T-cell (primary cell): ENCODE results near the gene ACAD10. TPM values are rescaled to one million over a fixed set of nuclear protein-coding genes. Genes with fewer than 3 reads are reported as not detected.
"Not testable (repeated sequence)": the region's sequence is repeated elsewhere in the genome, so short reads cannot be mapped to it uniquely, and the experiment has no call there.

Experiments used
- ATAC-seq, 4 experiments: fragments of 200-7000 bp in 3 of 4; fragments of 150-1000 bp in 1 of 4; cut with Tn5 transposase; replicated peaks in 1 of 4; 1 replicate in 3 of 4; 2 replicates in 1 of 4; pipeline ENCODE4 v1.10.0; 2021; ENCODE audit warnings: moderate library complexity in 3 of 4, mild to moderate bottlenecking in 2 of 4, moderate number of reproducible peaks in 1 of 4
- CTCF ChIA-PET, 2 donors: fragments of 300-600 bp; sonication (Branson Sonifier 250); formaldehyde crosslinking; loops; one replicate each; lab custom pipeline; 2022; ENCODE audit warnings: antibody characterized with exemption in 2 of 2; lab: Charles Lee
- POLR2A ChIA-PET, 2 donors: fragments of 300-600 bp; sonication (Branson Sonifier 250); formaldehyde crosslinking; loops; one replicate each; lab custom pipeline; 2022; ENCODE audit warnings: antibody characterized with exemption in 2 of 2; lab: Charles Lee
- DNase-seq, 35 experiments: peaks; one replicate each; pipeline versions ENCODE4 v3.0.0 to v3.0.0-alpha.2; 2013 to 2023
- H3K27ac ChIP-seq: one replicate; pipeline ENCODE4 v1.5.1; 2013; ENCODE audit warnings: low read length
- H3K27me3 ChIP-seq, 2 experiments: replicated peaks in 1 of 2; 1 replicate in 1 of 2; 2 replicates in 1 of 2; pipeline versions ENCODE4 v1.6.1 to v1.7.0; 2013; ENCODE audit warnings: low read length in 1 of 2, mixed read lengths in 1 of 2; ENCODE audit not compliant: control insufficient read depth in 2 of 2, insufficient read depth in 2 of 2; ENCODE audit errors: extremely low read depth in 1 of 2
- H3K36me3 ChIP-seq, 2 donors: 1 replicate in 1 of 2; 2 replicates in 1 of 2; pipeline versions ENCODE4 v1.6.1 to v1.7.0; 2013; ENCODE audit warnings: low read length in 1 of 2; ENCODE audit not compliant: control insufficient read depth in 2 of 2, insufficient read depth in 1 of 2; ENCODE audit errors: extremely low read depth in 1 of 2
- H3K4me1 ChIP-seq, 2 experiments: 1 replicate in 1 of 2; 2 replicates in 1 of 2; pipeline versions ENCODE4 v1.6.1 to v1.7.0; 2013; ENCODE audit warnings: low read length in 2 of 2, mixed read lengths in 1 of 2; ENCODE audit not compliant: insufficient read depth in 2 of 2, control insufficient read depth in 1 of 2; ENCODE audit errors: extremely low read depth in 1 of 2
- H3K4me3 ChIP-seq, 2 donors: 1 replicate in 1 of 2; 2 replicates in 1 of 2; pipeline versions ENCODE4 v1.5.1 to v1.7.0; 2013; ENCODE audit warnings: mild to moderate bottlenecking in 2 of 2, low read length in 1 of 2, moderate library complexity in 1 of 2; ENCODE audit not compliant: control insufficient read depth in 1 of 2; ENCODE audit errors: extremely low read depth in 1 of 2
- H3K9me3 ChIP-seq: 2 replicates; pipeline ENCODE4 v1.7.0; 2013
- H3K27ac Mint-ChIP-seq, 2 donors: one replicate each; pipeline ENCODE4 v1.8.0; 2020 to 2021; ENCODE audit warnings: mild to moderate bottlenecking in 2 of 2, mixed read lengths in 2 of 2
- H3K27me3 Mint-ChIP-seq, 2 donors: one replicate each; pipeline ENCODE4 v1.8.0; 2021 to 2022; ENCODE audit warnings: mixed read lengths in 2 of 2
- H3K36me3 Mint-ChIP-seq: one replicate; pipeline ENCODE4 v1.8.0; 2021; ENCODE audit warnings: mixed read lengths
- H3K4me1 Mint-ChIP-seq, 3 donors: one replicate each; pipeline ENCODE4 v1.8.0; 2020 to 2022; ENCODE audit warnings: mixed read lengths in 3 of 3, mild to moderate bottlenecking in 1 of 3
- H3K4me3 Mint-ChIP-seq, 3 donors: one replicate each; pipeline ENCODE4 v1.8.0; 2020 to 2022; ENCODE audit warnings: mild to moderate bottlenecking in 3 of 3, mixed read lengths in 3 of 3, moderate library complexity in 3 of 3
- H3K9me3 Mint-ChIP-seq, 3 donors: one replicate each; pipeline ENCODE4 v1.8.0; 2020 to 2022; ENCODE audit warnings: mixed read lengths in 3 of 3
- WGBS: methylation state at CpG from one replicate; pipeline ENCODE4 v1.1.5; 2013; ENCODE audit warnings: missing lambda C conversion rate; ENCODE audit not compliant: insufficient coverage; 5-methylcytosine and 5-hydroxymethylcytosine counted together
- total RNA-seq, 35 experiments: library from RNA in 6 of 35; stranded (reverse) in 6 of 35; fragments of 120-200 nt in 1 of 35; gene quantifications; one replicate each; pipeline versions ENCODE4 v1.2.1 to v1.2.4 and lab custom pipeline; 2013 to 2026

Gene ACAD10
- total RNA-seq, 5 donors from 2014 or later (not counting 1 experiment from before 2014, with no cell fraction given) = 28.8 to 53.4 (median 47.9) TPM

DNA sequence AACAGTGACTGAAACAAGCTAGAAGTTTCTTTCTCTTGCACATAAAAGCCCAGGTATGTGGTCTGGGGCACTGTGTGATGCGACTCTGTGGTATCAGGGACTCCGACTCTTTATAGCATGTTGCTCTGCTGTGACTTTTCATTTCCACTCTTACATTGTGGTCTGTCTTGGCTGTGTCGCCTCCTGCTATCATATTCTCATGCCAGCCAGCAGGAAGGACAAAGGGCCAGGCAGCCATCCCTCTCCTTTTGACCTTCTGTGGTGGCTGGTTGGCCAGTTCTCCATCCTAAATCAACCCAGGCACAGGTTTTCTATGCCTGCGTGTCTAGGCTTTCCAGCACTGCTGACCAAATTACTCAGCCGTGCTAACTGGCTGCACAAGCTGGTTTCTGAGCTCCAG lies 8.0 kb downstream of the ACAD10 start:
- H3K27me3 Mint-ChIP-seq = no peaks in the 10 kb centered on the region
- Histone ChIP-seq H3K9me3 (no peaks in the 10 kb centered on the region), H3K4me1 (no peaks in the 10 kb centered on the region), H3K27me3 (no peaks in the 10 kb centered on the region), H3K27ac (no peak overlapping the region), H3K36me3 (peaks cover 5 to 42% of the 10 kb centered on the region in 2 donors), H3K4me3 (no peak overlapping the region)
- H3K4me3 Mint-ChIP-seq = no peak overlapping the region
- ChIA-PET CTCF (interaction anchor here in 1 of 2 donors (0.5 kb wide), 1 partner anchor 108 kb away, joined by 3 read pairs; no protein-coding TSS in a partner anchor), POLR2A (interaction anchor here in 1 of 2 donors (0.6 kb wide), 1 partner anchor 12 kb away, joined by 3 read pairs; no protein-coding TSS in a partner anchor)
- WGBS = 91% methylated on average over 4 of the region's 5 CpGs
- no peak for DNase-seq
- no peak overlapping the region for H3K27ac Mint-ChIP-seq
- no peak for ATAC-seq
- no peaks in the 10 kb centered on the region for H3K9me3 Mint-ChIP-seq
- H3K36me3 Mint-ChIP-seq = peaks cover 46% of the 10 kb centered on the region
- peaks cover 0 to 16% (median 2%) of the 10 kb centered on the region in 3 donors for H3K4me1 Mint-ChIP-seq

DNA sequence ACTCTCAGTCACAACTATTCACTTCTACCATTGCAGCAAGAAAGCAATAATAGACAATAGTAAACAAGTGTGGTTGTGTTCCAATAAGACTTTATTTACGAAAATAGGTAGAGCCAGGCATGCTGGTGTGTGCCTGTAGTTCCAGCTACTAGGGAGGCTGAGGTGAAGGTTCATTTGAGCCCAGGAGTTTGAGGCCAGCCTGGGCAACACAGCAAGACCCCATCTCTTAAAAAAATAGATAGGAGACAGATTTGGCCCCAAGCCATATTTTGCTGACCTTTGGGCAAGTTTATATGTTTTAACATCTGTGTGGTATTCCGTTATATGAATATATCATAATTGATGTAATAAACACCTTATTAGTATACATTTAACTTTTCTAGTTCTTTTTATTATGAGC lies 14.1 kb downstream of the ACAD10 start:
- Mint-ChIP-seq H3K27ac (no peak overlapping the region), H3K4me1 (no peaks in the 10 kb centered on the region), H3K4me3 (no peak overlapping the region), H3K9me3 (no peaks in the 10 kb centered on the region), H3K36me3 (peaks cover 36% of the 10 kb centered on the region), H3K27me3 (no peaks in the 10 kb centered on the region)
- Histone ChIP-seq H3K27me3 (no peaks in the 10 kb centered on the region), H3K36me3 (peaks cover 2 to 46% of the 10 kb centered on the region in 2 donors), H3K27ac (no peak overlapping the region), H3K9me3 (no peaks in the 10 kb centered on the region), H3K4me1 (no peaks in the 10 kb centered on the region), H3K4me3 (no peak overlapping the region)
- ATAC-seq (no peak), DNase-seq (no peak)
- no CpG with 5 or more reads among the region's 2 CpGs for WGBS
- POLR2A ChIA-PET = interaction anchor here (0.7 kb wide), 2 partner anchors 17 to 140 kb away, joined by 7 to 19 read pairs; no protein-coding TSS in a partner anchor
- CTCF ChIA-PET = no interaction called here

DNA sequence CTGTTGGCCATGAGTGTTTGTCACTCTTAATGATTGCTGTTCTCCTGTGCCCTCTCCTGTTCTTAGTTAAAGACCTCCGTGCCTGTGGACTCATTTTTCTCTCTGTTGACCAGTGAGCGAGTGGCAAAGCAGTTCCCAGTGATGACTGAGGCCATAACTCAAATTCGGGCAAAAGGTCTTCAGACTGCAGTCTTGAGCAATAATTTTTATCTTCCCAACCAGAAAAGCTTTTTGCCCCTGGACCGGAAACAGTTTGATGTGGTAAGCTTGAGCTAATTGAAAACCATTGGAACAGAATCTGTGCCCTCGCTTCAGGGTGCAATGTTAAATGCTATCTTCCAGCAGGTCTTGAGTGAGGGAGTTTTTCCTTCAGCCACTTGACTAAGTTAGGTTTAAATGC lies 19.8 kb downstream of the ACAD10 start:
- ATAC-seq = no peak
- H3K9me3 Mint-ChIP-seq = no peaks in the 10 kb centered on the region
- peaks cover 44% of the 10 kb centered on the region for H3K36me3 Mint-ChIP-seq
- H3K27me3 Mint-ChIP-seq = no peaks in the 10 kb centered on the region
- ChIA-PET CTCF (interaction anchor here in 1 of 2 donors (0.7 kb wide), 1 partner anchor 147 kb away, joined by 3 read pairs; no protein-coding TSS in a partner anchor), POLR2A (no interaction called here)
- H3K27me3 ChIP-seq = no peaks in the 10 kb centered on the region
- no peak overlapping the region for H3K27ac ChIP-seq
- H3K9me3 ChIP-seq = no peaks in the 10 kb centered on the region
- H3K4me1 Mint-ChIP-seq = no peaks in the 10 kb centered on the region
- H3K4me3 Mint-ChIP-seq = no peak overlapping the region
- H3K36me3 ChIP-seq = peaks cover 6 to 58% of the 10 kb centered on the region in 2 donors
- H3K4me3 ChIP-seq = no peak overlapping the region
- no peak overlapping the region for H3K27ac Mint-ChIP-seq
- 79% methylated on average over 2 of the region's 5 CpGs for WGBS
- H3K4me1 ChIP-seq = no peaks in the 10 kb centered on the region
- no peak for DNase-seq

DNA sequence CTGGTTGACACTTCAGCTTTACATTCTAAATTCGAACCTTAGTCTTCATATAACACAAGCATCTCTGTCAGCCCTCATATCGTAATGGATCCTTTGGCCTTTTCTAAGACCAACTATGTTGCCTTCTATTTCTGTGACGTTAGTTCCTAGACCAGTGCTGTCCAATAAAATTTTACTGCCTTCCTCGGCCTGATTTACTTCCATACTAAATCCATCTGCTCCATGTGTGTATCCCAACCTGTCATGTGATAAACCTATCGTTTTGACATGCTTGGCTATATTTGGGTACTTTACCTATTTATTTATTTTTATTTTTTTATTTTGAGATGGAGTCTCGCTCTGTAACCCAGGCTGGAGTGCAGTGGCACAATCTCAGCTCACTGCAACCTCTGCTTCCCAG lies 20.3 kb downstream of the ACAD10 start:
- POLR2A ChIA-PET = no interaction called here
- CTCF ChIA-PET = no interaction called here
- Histone ChIP-seq H3K36me3 (peaks cover 6 to 60% of the 10 kb centered on the region in 2 donors), H3K4me3 (no peak overlapping the region), H3K27ac (no peak overlapping the region), H3K27me3 (no peaks in the 10 kb centered on the region), H3K4me1 (no peaks in the 10 kb centered on the region), H3K9me3 (no peaks in the 10 kb centered on the region)
- Mint-ChIP-seq H3K4me3 (no peak overlapping the region), H3K4me1 (no peaks in the 10 kb centered on the region), H3K27ac (no peak overlapping the region), H3K9me3 (no peaks in the 10 kb centered on the region), H3K36me3 (peaks cover 46% of the 10 kb centered on the region), H3K27me3 (no peaks in the 10 kb centered on the region)
- DNase-seq (no peak), ATAC-seq (no peak)
- WGBS = 100% methylated on average over 2 of the region's 6 CpGs

DNA sequence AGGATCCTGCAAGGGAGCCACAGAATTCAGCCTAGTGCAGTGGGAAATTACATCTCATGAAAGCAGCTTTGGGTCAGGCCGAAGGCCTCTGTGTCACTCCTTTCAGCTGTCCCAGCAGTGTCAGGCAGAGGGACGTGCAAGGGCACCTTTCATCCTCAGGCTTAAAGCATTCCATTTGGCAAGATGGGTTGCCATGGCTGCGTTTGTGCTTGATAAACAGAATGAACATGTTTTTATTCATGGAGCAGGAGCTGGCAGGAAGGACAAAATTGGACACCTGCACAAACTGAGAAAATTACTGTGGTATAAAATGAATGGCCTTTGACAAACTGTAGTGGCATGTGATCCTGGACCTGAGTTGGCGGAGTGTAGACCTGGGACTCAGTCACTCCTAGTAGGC lies 29.4 kb downstream of the ACAD10 start:
- ATAC-seq (no peak), DNase-seq (no peak)
- ChIA-PET CTCF (no interaction called here), POLR2A (no interaction called here)
- H3K4me3 Mint-ChIP-seq = no peak overlapping the region
- Histone ChIP-seq H3K4me1 (no peaks in the 10 kb centered on the region), H3K9me3 (no peaks in the 10 kb centered on the region), H3K27ac (no peak overlapping the region), H3K36me3 (peaks cover 18 to 49% of the 10 kb centered on the region in 2 donors), H3K4me3 (no peak overlapping the region), H3K27me3 (no peaks in the 10 kb centered on the region)
- peaks cover 38% of the 10 kb centered on the region for H3K36me3 Mint-ChIP-seq
- WGBS = 98% methylated on average over 4 of the region's 4 CpGs
- no peaks in the 10 kb centered on the region for H3K4me1 Mint-ChIP-seq
- H3K9me3 Mint-ChIP-seq = no peaks in the 10 kb centered on the region
- H3K27ac Mint-ChIP-seq = no peak overlapping the region
- H3K27me3 Mint-ChIP-seq = no peaks in the 10 kb centered on the region

DNA sequence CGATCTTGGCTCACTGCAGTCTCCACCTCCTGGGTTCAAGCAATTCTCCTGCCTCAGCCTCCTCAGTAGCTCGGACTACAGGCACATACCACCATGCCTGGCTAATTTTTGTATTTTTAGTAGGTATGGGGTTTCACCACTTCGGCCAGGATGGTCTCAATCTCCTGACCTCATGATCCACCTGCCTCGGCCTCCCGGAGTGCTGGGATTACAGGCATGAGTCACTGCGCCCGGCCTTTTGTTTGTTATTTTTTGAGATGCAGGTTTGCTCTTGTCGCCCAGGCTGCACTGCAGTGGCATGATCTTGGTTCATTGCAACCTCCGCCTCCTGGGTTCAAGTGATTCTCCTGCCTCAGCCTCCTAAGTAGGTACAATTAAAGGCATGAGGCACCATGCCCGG lies 33.5 kb downstream of the ACAD10 start:
- H3K9me3 Mint-ChIP-seq, H3K4me3 ChIP-seq, H3K4me3 Mint-ChIP-seq, POLR2A ChIA-PET, H3K27ac ChIP-seq, H3K4me1 Mint-ChIP-seq, H3K27ac Mint-ChIP-seq, H3K9me3 ChIP-seq, DNase-seq, ATAC-seq, H3K27me3 Mint-ChIP-seq, H3K4me1 ChIP-seq, CTCF ChIA-PET, H3K27me3 ChIP-seq: not testable (repeated sequence)
- H3K36me3 ChIP-seq = peaks cover 8 to 36% of the 10 kb centered on the region in 2 donors
- peaks cover 29% of the 10 kb centered on the region for H3K36me3 Mint-ChIP-seq
- 100% methylated on average over 2 of the region's 10 CpGs for WGBS
